ENCODE measurements around the gene ACSM6.

ACSM6 gene

DNA sequence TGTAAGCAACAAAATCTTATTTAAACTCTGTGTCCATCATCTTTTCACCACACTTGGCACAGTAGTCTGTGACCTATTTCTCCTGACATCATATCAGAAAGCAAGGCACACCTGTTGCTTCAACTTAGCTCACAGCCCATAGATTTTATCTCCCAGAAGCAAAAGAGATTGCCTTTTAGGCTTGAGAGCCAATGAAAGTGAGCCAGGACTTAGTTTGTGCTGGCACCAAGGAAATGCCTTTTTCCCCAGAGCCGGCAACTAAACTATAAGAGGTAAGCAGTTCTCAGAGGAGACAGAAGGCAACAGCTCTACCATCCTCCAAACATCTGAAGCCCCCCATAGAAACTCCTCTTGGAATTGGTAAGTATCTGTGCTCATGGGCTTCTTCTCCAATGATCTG is at the start of gene ACSM6:
ACSM6 (plus strand) TSS at position 295 of the 400 bp plus-strand sequence. CDS start 248 bp downstream, outside the sequence.
- Histone ChIP-seq H3K9me2 (ENCODE audit: low read depth, low read length) (no peaks in the 10 kb centered on the region), H2AFZ (ENCODE audit: low read length) (no peak within 1 kb of the TSS), H3K4me3 (ENCODE audit: low read depth, low read length, poor library complexity, severe bottlenecking) (no peak within 1 kb of the TSS), H3K4me1 (ENCODE audit: insufficient read depth, low read length, severe bottlenecking) (no peaks in the 10 kb centered on the region), H3K36me3 (ENCODE audit: insufficient read depth, low read length) (no peaks in the 10 kb centered on the region), H3F3A (ENCODE audit: insufficient read depth, low read length) (no peaks in the 10 kb centered on the region), H3K27me3 (ENCODE audit: insufficient read depth, low read length) (no peaks in the 10 kb centered on the region), H3K4me2 (ENCODE audit: low read length) (no peak within 1 kb of the TSS), H4K20me1 (ENCODE audit: insufficient read depth, low read length) (no peaks in the 10 kb centered on the region), H3K9me3 (ENCODE audit: low read length) (no peaks in the 10 kb centered on the region), H3K27ac (ENCODE audit: low read depth, low read length, poor library complexity, severe bottlenecking) (no peak within 1 kb of the TSS), H3K79me2 (ENCODE audit: insufficient read depth, low read length) (no peaks in the 10 kb centered on the region), H3K9ac (ENCODE audit: low read length) (no peak within 1 kb of the TSS)
- TF ChIP-seq, protein P1, sequence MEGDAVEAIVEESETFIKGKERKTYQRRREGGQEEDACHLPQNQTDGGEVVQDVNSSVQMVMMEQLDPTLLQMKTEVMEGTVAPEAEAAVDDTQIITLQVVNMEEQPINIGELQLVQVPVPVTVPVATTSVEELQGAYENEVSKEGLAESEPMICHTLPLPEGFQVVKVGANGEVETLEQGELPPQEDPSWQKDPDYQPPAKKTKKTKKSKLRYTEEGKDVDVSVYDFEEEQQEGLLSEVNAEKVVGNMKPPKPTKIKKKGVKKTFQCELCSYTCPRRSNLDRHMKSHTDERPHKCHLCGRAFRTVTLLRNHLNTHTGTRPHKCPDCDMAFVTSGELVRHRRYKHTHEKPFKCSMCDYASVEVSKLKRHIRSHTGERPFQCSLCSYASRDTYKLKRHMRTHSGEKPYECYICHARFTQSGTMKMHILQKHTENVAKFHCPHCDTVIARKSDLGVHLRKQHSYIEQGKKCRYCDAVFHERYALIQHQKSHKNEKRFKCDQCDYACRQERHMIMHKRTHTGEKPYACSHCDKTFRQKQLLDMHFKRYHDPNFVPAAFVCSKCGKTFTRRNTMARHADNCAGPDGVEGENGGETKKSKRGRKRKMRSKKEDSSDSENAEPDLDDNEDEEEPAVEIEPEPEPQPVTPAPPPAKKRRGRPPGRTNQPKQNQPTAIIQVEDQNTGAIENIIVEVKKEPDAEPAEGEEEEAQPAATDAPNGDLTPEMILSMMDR (IDR thresholded peaks at IDR 0.05; ENCODE audit: low read length): no peak
- no peak for TF ChIP-seq EZH2 (IDR thresholded peaks at IDR 0.05; ENCODE audit: borderline replicate concordance, low read length)

GRCh38 chr10:95168694-95169093 is 25.3 kb upstream of the ACSM6 start:
- Histone ChIP-seq H3K9ac (ENCODE audit: low read length) (no peak overlapping the region), H2AFZ (ENCODE audit: low read length) (no peak overlapping the region), H3K9me2 (ENCODE audit: low read depth, low read length) (no peaks in the 10 kb centered on the region), H3F3A (ENCODE audit: insufficient read depth, low read length) (no peaks in the 10 kb centered on the region), H3K36me3 (ENCODE audit: insufficient read depth, low read length) (no peaks in the 10 kb centered on the region), H3K27ac (ENCODE audit: low read depth, low read length, poor library complexity, severe bottlenecking) (no peak overlapping the region), H3K4me2 (ENCODE audit: low read length) (no peak overlapping the region), H3K4me3 (ENCODE audit: low read depth, low read length, poor library complexity, severe bottlenecking) (no peak overlapping the region), H3K9me3 (ENCODE audit: low read length) (no peaks in the 10 kb centered on the region), H3K27me3 (ENCODE audit: insufficient read depth, low read length) (no peaks in the 10 kb centered on the region), H3K4me1 (ENCODE audit: insufficient read depth, low read length, severe bottlenecking) (no peaks in the 10 kb centered on the region), H4K20me1 (ENCODE audit: insufficient read depth, low read length) (no peaks in the 10 kb centered on the region), H3K79me2 (ENCODE audit: insufficient read depth, low read length) (no peaks in the 10 kb centered on the region)
- TF ChIP-seq, protein P1 (IDR thresholded peaks at IDR 0.05; ENCODE audit: low read length): no peak
- no peak for TF ChIP-seq EZH2 (IDR thresholded peaks at IDR 0.05; ENCODE audit: borderline replicate concordance, low read length)

DNA sequence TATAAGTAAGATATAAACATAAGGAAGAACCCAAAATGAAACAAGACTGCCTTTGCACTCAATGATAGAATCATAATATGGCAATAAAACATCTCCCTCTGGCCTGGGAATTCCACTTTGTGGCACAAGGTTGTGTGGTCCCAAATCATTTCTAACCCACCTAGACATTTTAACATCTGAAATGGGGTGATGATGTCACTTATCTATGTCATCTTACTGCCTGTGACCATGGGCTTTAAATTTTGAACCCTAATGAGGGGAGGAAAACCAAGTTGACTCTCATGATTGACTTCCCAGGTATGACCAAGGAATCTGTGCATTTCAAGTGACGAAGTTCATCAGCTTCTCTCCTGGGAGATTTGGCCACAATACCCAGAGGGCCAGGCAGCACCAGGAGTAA is 24.5 kb upstream of the ACSM6 start:
- Histone ChIP-seq H3K9ac (ENCODE audit: low read length) (no peak overlapping the region), H3K79me2 (ENCODE audit: insufficient read depth, low read length) (no peaks in the 10 kb centered on the region), H3K27ac (ENCODE audit: low read depth, low read length, poor library complexity, severe bottlenecking) (no peak overlapping the region), H3K9me3 (ENCODE audit: low read length) (no peaks in the 10 kb centered on the region), H3K36me3 (ENCODE audit: insufficient read depth, low read length) (no peaks in the 10 kb centered on the region), H3K27me3 (ENCODE audit: insufficient read depth, low read length) (no peaks in the 10 kb centered on the region), H3K4me3 (ENCODE audit: low read depth, low read length, poor library complexity, severe bottlenecking) (no peak overlapping the region), H3F3A (ENCODE audit: insufficient read depth, low read length) (no peaks in the 10 kb centered on the region), H3K4me2 (ENCODE audit: low read length) (no peak overlapping the region), H2AFZ (ENCODE audit: low read length) (no peak overlapping the region), H3K4me1 (ENCODE audit: insufficient read depth, low read length, severe bottlenecking) (no peaks in the 10 kb centered on the region), H4K20me1 (ENCODE audit: insufficient read depth, low read length) (no peaks in the 10 kb centered on the region), H3K9me2 (ENCODE audit: low read depth, low read length) (no peaks in the 10 kb centered on the region)
- TF ChIP-seq, protein P1 (IDR thresholded peaks at IDR 0.05; ENCODE audit: low read length): no peak
- TF ChIP-seq EZH2 (IDR thresholded peaks at IDR 0.05; ENCODE audit: borderline replicate concordance, low read length): no peak
